Left lung (tissue), 10 donors: ENCODE results near the gene SLC6A18. TPM values are rescaled to one million over a fixed set of nuclear protein-coding genes. Genes with fewer than 3 reads are reported as not detected.

Source experiments
- ATAC-seq: fragments of 200-7000 bp; cut with Tn5 transposase; one replicate; pipeline ENCODE4 v1.9.1; 2020; ENCODE audit warnings: moderate library complexity
- DNase-seq, 4 donors: peaks; one replicate each; pipeline ENCODE4 v3.0.0-alpha.2; 2013 to 2020
- H3K27ac ChIP-seq, 2 donors: fragments of 200-600 bp; sonication (generic) in 1 of 2; one replicate each; pipeline versions ENCODE4 v1.5.0 to v1.8.0; 2020 to 2021
- H3K27me3 ChIP-seq, 2 donors: fragments of 200-600 bp; sonication (generic) in 1 of 2; one replicate each; pipeline versions ENCODE4 v1.5.0 to v1.8.0; 2020 to 2021
- H3K36me3 ChIP-seq, 2 donors: fragments of 200-600 bp; sonication (generic) in 1 of 2; one replicate each; pipeline versions ENCODE4 v1.5.0 to v1.8.0; 2020 to 2021
- H3K4me1 ChIP-seq, 2 donors: fragments of 200-600 bp; one replicate each; pipeline ENCODE4 v1.8.0; 2021
- H3K4me3 ChIP-seq, 2 donors: fragments of 200-600 bp; sonication (generic) in 1 of 2; one replicate each; pipeline versions ENCODE4 v1.5.0 to v1.8.0; 2020 to 2021; ENCODE audit warnings: mild to moderate bottlenecking in 1 of 2
- H3K9me3 ChIP-seq, 2 donors: fragments of 200-600 bp; sonication (generic) in 1 of 2; one replicate each; pipeline versions ENCODE4 v1.5.0 to v1.8.0; 2020 to 2021
- CTCF ChIP-seq, 2 donors: fragments of 200-600 bp; sonication (generic) in 1 of 2; IDR thresholded peaks; one replicate each; pipeline versions ENCODE4 v1.5.0 to v1.8.0; 2021; ENCODE audit warnings: antibody characterized with exemption in 2 of 2
- intact Hi-C, 2 donors: fragments of 100-400 bp; cut with DNase I; formaldehyde crosslinking; loops; one replicate each; pipeline versions ENCODE4 v1.11.2 to v1.14.2; 2022
- polyA plus RNA-seq, 6 donors: library from polyadenylated mRNA; unstranded; fragments of 120-200 nt; gene quantifications; one replicate each; pipeline ENCODE4 v1.2.1, GENCODE V29; 2013; ENCODE audit not compliant: insufficient read length in 6 of 6
- total RNA-seq, 2 donors: library from RNA; stranded (reverse); fragmentation: NEBNext Ultra II Directional; extraction: Animal tissue kit (Norgen Biotek cat#: 25700); gene quantifications; one replicate each; pipeline ENCODE4 v1.2.1, GENCODE V29; 2021
- donor health status: DM: no; HTN: yes; CAD: no.
- donor health status: DM: no; HTN: no; CAD: no.

SLC6A18 gene
- total and polyA plus RNA-seq, 8 donors = 0.18 TPM; not detected in 7

GRCh38 chr5:1206521-1207412 is 18.4 kb upstream of the SLC6A18 start:
- no peak for ATAC-seq
- intact Hi-C loops = no loop called here
- peak in 1 of 4 donors; percentile 72 for DNase-seq

GRCh38 chr5:1207555-1207954 is 17.6 kb upstream of the SLC6A18 start:
- Histone ChIP-seq H3K4me3 (no peak overlapping the region), H3K9me3 (no peaks in the 10 kb centered on the region), H3K36me3 (no peaks in the 10 kb centered on the region), H3K27ac (no peak overlapping the region), H3K4me1 (no peaks in the 10 kb centered on the region), H3K27me3 (peaks cover 0 to 49% of the 10 kb centered on the region in 2 donors)
- no peak for ATAC-seq
- no peak for TF ChIP-seq CTCF (IDR thresholded peaks at IDR 0.05)
- intact Hi-C loops = no loop called here
- no peak for DNase-seq

More at GRCh38 chr5:1206521-1207412, 18.4 kb upstream of the SLC6A18 start:
- TF ChIP-seq CTCF (IDR thresholded peaks at IDR 0.05) = no peak
- no peak overlapping the region for H3K4me3 ChIP-seq
- no peak overlapping the region for H3K27ac ChIP-seq
- no peaks in the 10 kb centered on the region for H3K4me1 ChIP-seq
- peaks cover 0 to 57% of the 10 kb centered on the region in 2 donors for H3K27me3 ChIP-seq
- H3K36me3 ChIP-seq = no peaks in the 10 kb centered on the region
- no peaks in the 10 kb centered on the region for H3K9me3 ChIP-seq

GRCh38 chr5:1208221-1208742 is 16.9 kb upstream of the SLC6A18 start:
- Histone ChIP-seq H3K36me3 (no peaks in the 10 kb centered on the region), H3K9me3 (no peaks in the 10 kb centered on the region), H3K27ac (no peak overlapping the region), H3K4me3 (no peak overlapping the region), H3K4me1 (no peaks in the 10 kb centered on the region), H3K27me3 (peaks cover 0 to 46% of the 10 kb centered on the region in 2 donors)
- DNase-seq (peak in 1 of 4 donors; percentile 49), ATAC-seq (no peak)
- intact Hi-C loops = no loop called here
- TF ChIP-seq CTCF (IDR thresholded peaks at IDR 0.05) = no peak

- DNase-seq = peak in 1 of 4 donors; percentile 79
- H3K4me1 ChIP-seq = no peaks in the 10 kb centered on the region
- H3K9me3 ChIP-seq = no peaks in the 10 kb centered on the region
- ATAC-seq = peak; percentile 69
- H3K36me3 ChIP-seq = no peaks in the 10 kb centered on the region
- H3K27me3 ChIP-seq = peaks cover 0 to 47% of the 10 kb centered on the region in 2 donors
- intact Hi-C loops = no loop called here
- no peak overlapping the region for H3K4me3 ChIP-seq
- peak; percentile 9 to 25 for TF ChIP-seq CTCF (IDR thresholded peaks at IDR 0.05)
- H3K27ac ChIP-seq = no peak overlapping the region
These were observed 16.3 kb upstream of the SLC6A18 start for GRCh38 chr5:1208743-1209488.

GRCh38 chr5:1209489-1209852 is 15.7 kb upstream of the SLC6A18 start:
- no peak for TF ChIP-seq CTCF (IDR thresholded peaks at IDR 0.05)
- Histone ChIP-seq H3K27me3 (peaks cover 0 to 47% of the 10 kb centered on the region in 2 donors), H3K36me3 (no peaks in the 10 kb centered on the region), H3K9me3 (no peaks in the 10 kb centered on the region), H3K27ac (no peak overlapping the region), H3K4me1 (no peaks in the 10 kb centered on the region), H3K4me3 (no peak overlapping the region)
- DNase-seq (no peak), ATAC-seq (no peak)
- intact Hi-C loops = no loop called here
